Measurements from ENCODE around the gene GVQW3.

GVQW3 gene

GRCh38 chr11:76380977-76381719, at the start of gene GVQW3, which contains the start of gene THAP12:
Gene GVQW3 (plus strand): TSS chr11:76381323. CDS start chr11:76381829, 506 bp downstream.
Gene THAP12 (minus strand): TSS chr11:76381132. CDS start chr11:76380836, 296 bp downstream.
- DNase-seq = peak; percentile 81

GRCh38 chr11:76334826-76335389, 46.2 kb upstream of the GVQW3 start:
- no peak for DNase-seq

- no peak for DNase-seq
These were observed 45.3 kb upstream of the GVQW3 start for GRCh38 chr11:76335842-76336241.

- DNase-seq = no peak
These were observed 44.5 kb upstream of the GVQW3 start for GRCh38 chr11:76336597-76336996.

GRCh38 chr11:76337469-76337868, 43.7 kb upstream of the GVQW3 start:
- DNase-seq = no peak

- DNase-seq = no peak
These were observed 43.2 kb upstream of the GVQW3 start for GRCh38 chr11:76337923-76338322.

- DNase-seq = no peak
These were observed 41.9 kb upstream of the GVQW3 start for GRCh38 chr11:76339221-76339620.

GRCh38 chr11:76347466-76347865, 33.7 kb upstream of the GVQW3 start:
- DNase-seq = no peak

- DNase-seq = no peak
These were observed 32.8 kb upstream of the GVQW3 start for GRCh38 chr11:76348348-76348747.

GRCh38 chr11:76355172-76355571, 26.0 kb upstream of the GVQW3 start:
- no peak for DNase-seq

- no peak for DNase-seq
These were observed 19.7 kb upstream of the GVQW3 start for GRCh38 chr11:76361374-76361773.

- no peak for DNase-seq
These were observed 19.3 kb upstream of the GVQW3 start for GRCh38 chr11:76361776-76362175.

- DNase-seq = no peak
These were observed 18.4 kb upstream of the GVQW3 start for GRCh38 chr11:76362716-76363115.

GRCh38 chr11:76365038-76365679, 16.0 kb upstream of the GVQW3 start:
- DNase-seq = no peak

GRCh38 chr11:76368490-76368889, 12.6 kb upstream of the GVQW3 start:
- DNase-seq = no peak

- no peak for DNase-seq
These were observed 11.7 kb upstream of the GVQW3 start for GRCh38 chr11:76369406-76369805.

- DNase-seq = no peak
These were observed 10.0 kb upstream of the GVQW3 start for GRCh38 chr11:76371170-76371569.

- DNase-seq = no peak
These were observed 4.2 kb upstream of the GVQW3 start for GRCh38 chr11:76376746-76377558.

- no peak for DNase-seq
These were observed 1.3 kb upstream of the GVQW3 start for GRCh38 chr11:76379807-76380158.

- DNase-seq = no peak
These were observed 755 bp upstream of the GVQW3 start for GRCh38 chr11:76380159-76380976.

- no peak for DNase-seq
These were observed 1.1 kb downstream of the GVQW3 start for GRCh38 chr11:76382209-76382608.

- no peak for DNase-seq
These were observed 4.8 kb downstream of the GVQW3 start for GRCh38 chr11:76385903-76386302.
